ENCODE data around the gene MAPKAP1.

- TF ChIP-seq CTCF (IDR thresholded peaks at IDR 0.05; ENCODE audit: low read depth, low read length, poor library complexity, severe bottlenecking) (no peak), EZH2phosphoT487 (IDR thresholded peaks at IDR 0.05; ENCODE audit: borderline replicate concordance, low read length) (no peak)
These were observed 229.9 kb downstream of the MAPKAP1 start for GRCh38 chr9:125477089-125477544.
